Renal pelvis (tissue), 4 donors: Measurements from ENCODE around the gene LILRA6. TPM values are rescaled to one million over a fixed set of nuclear protein-coding genes. Genes with fewer than 3 reads are reported as not detected.
"Not testable (repeated sequence)": the region's sequence is repeated elsewhere in the genome, so short reads cannot be mapped to it uniquely, and the experiment has no call there.

ENCODE experiments used
- DNase-seq: peaks from one replicate; pipeline ENCODE4 v3.0.0-alpha.2; 2013
- polyA plus RNA-seq, 3 donors: library from polyadenylated mRNA; unstranded; fragments of 120-200 nt; gene quantifications; one replicate each; pipeline ENCODE4 v1.2.1, GENCODE V29; 2013; ENCODE audit not compliant: insufficient read length in 3 of 3

Gene LILRA6
- polyA plus RNA-seq, 3 donors, result 0.34 to 0.70 (median 0.53) TPM

GRCh38 chr19:54266133-54266532, 23.5 kb upstream of the LILRA6 start:
- peak; percentile 91 for DNase-seq

GRCh38 chr19:54262470-54262869, 19.9 kb upstream of the LILRA6 start:
- no peak for DNase-seq

- DNase-seq, result no peak
Observed at GRCh38 chr19:54262066-54262465, 19.5 kb upstream of the LILRA6 start.

- no peak for DNase-seq
Observed at GRCh38 chr19:54257116-54257480, 14.5 kb upstream of the LILRA6 start, which contains the start of gene LILRB5. Gene LILRB5 (minus strand): TSS chr19:54257273. CDS start chr19:54257193, 80 bp downstream.

- no peak for DNase-seq
Observed at GRCh38 chr19:54256250-54257115, 13.9 kb upstream of the LILRA6 start.

- no peak for DNase-seq
Observed at GRCh38 chr19:54255105-54255775, 12.7 kb upstream of the LILRA6 start.

- no peak for DNase-seq
Observed at GRCh38 chr19:54254195-54254906, 11.8 kb upstream of the LILRA6 start.

- DNase-seq, result no peak
Observed at GRCh38 chr19:54253331-54254194, 11.0 kb upstream of the LILRA6 start.

GRCh38 chr19:54252845-54253244, 10.3 kb upstream of the LILRA6 start:
- no peak for DNase-seq

- DNase-seq, result no peak
Observed at GRCh38 chr19:54252243-54252642, 9.7 kb upstream of the LILRA6 start.

GRCh38 chr19:54248016-54248601, 5.5 kb upstream of the LILRA6 start:
- DNase-seq, result no peak

- DNase-seq, result no peak
Observed at GRCh38 chr19:54247106-54247930, 4.7 kb upstream of the LILRA6 start.

GRCh38 chr19:54245936-54246335, 3.3 kb upstream of the LILRA6 start:
- DNase-seq, result no peak

- not testable (repeated sequence) for DNase-seq
Observed at GRCh38 chr19:54243809-54244208, 1.2 kb upstream of the LILRA6 start.

- DNase-seq, result not testable (repeated sequence)
Observed at GRCh38 chr19:54242234-54242633, 356 bp downstream of the LILRA6 start.

- DNase-seq, result not testable (repeated sequence)
Observed at GRCh38 chr19:54240372-54241336, 1.9 kb downstream of the LILRA6 start.

GRCh38 chr19:54239491-54240371, 2.9 kb downstream of the LILRA6 start:
- DNase-seq, result not testable (repeated sequence)

- no peak for DNase-seq
Observed at GRCh38 chr19:54233941-54234340, 8.6 kb downstream of the LILRA6 start.
